Peyer's patch (tissue), 4 donors: ENCODE results near the gene C8B.

Experiments used
- POLR2A ChIP-seq, 2 donors: fragments of 450-650 bp; IDR thresholded peaks; one replicate each; pipeline ENCODE4 v1.5.1; 2017; ENCODE audit warnings: antibody characterized with exemption in 2 of 2, mild to moderate bottlenecking in 2 of 2, moderate library complexity in 2 of 2
- TF ChIP-seq, protein P1 (sequence below), 6 experiments: fragments of 450-650 bp in 4 of 6; fragments of 200-600 bp in 2 of 6; sonication (generic) in 1 of 6; IDR thresholded peaks; one replicate each; pipeline ENCODE4 v1.5.1; 2017 to 2019; ENCODE audit warnings: antibody characterized with exemption in 6 of 6, mild to moderate bottlenecking in 3 of 6, moderate library complexity in 1 of 6

DNA sequence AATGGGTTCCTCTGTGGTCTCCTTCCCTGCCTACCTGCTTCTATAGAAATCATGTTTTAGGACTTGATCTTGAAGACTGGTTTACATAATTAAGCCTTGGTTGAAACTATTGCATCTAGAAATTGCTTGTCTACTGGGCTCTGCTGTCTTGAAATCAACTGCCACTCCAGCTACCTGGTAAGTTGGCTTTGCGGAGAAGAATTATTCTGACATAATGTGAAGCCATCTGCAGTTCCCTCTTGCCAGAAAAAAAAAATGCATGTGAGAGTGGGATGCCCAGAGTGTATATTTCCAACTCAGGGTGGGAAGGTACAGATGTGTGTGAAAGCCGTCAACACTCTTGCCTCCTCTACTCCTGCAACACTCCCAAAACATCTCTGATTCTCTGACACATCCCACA lies 27.2 kb downstream of the C8B start:
- TF ChIP-seq, protein P1, sequence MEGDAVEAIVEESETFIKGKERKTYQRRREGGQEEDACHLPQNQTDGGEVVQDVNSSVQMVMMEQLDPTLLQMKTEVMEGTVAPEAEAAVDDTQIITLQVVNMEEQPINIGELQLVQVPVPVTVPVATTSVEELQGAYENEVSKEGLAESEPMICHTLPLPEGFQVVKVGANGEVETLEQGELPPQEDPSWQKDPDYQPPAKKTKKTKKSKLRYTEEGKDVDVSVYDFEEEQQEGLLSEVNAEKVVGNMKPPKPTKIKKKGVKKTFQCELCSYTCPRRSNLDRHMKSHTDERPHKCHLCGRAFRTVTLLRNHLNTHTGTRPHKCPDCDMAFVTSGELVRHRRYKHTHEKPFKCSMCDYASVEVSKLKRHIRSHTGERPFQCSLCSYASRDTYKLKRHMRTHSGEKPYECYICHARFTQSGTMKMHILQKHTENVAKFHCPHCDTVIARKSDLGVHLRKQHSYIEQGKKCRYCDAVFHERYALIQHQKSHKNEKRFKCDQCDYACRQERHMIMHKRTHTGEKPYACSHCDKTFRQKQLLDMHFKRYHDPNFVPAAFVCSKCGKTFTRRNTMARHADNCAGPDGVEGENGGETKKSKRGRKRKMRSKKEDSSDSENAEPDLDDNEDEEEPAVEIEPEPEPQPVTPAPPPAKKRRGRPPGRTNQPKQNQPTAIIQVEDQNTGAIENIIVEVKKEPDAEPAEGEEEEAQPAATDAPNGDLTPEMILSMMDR (IDR thresholded peaks at IDR 0.05) = no peak
- TF ChIP-seq POLR2A (IDR thresholded peaks at IDR 0.05) = no peak
